Subcutaneous abdominal adipose tissue (tissue), 5 donors: Measurements from ENCODE around the gene SPATA16.
"Not testable (repeated sequence)": the region's sequence is repeated elsewhere in the genome, so short reads cannot be mapped to it uniquely, and the experiment has no call there.

Experiments used
- H3K27ac ChIP-seq: one replicate; pipeline ENCODE4 v1.7.0; 2013; ENCODE audit warnings: low read depth, mild to moderate bottlenecking, inconsistent platforms, low read length, moderate library complexity
- H3K27me3 ChIP-seq, 5 donors: one replicate each; pipeline ENCODE4 v1.7.0; 2013; ENCODE audit warnings: low read length in 5 of 5, inconsistent platforms in 1 of 5; ENCODE audit not compliant: control insufficient read depth in 5 of 5, insufficient read depth in 4 of 5
- H3K36me3 ChIP-seq, 5 donors: one replicate each; pipeline ENCODE4 v1.7.0; 2013; ENCODE audit warnings: low read length in 5 of 5; ENCODE audit not compliant: control insufficient read depth in 5 of 5, insufficient read depth in 5 of 5
- H3K4me1 ChIP-seq, 5 donors: one replicate each; pipeline ENCODE4 v1.7.0; 2013; ENCODE audit warnings: low read length in 5 of 5, mild to moderate bottlenecking in 3 of 5, moderate library complexity in 1 of 5; ENCODE audit not compliant: control insufficient read depth in 5 of 5, insufficient read depth in 5 of 5
- H3K4me3 ChIP-seq, 5 donors: one replicate each; pipeline ENCODE4 v1.7.0; 2013; ENCODE audit warnings: low read length in 5 of 5, low read depth in 1 of 5
- H3K9ac ChIP-seq, 5 donors: one replicate each; pipeline ENCODE4 v1.7.0; 2013; ENCODE audit warnings: low read length in 5 of 5, mild to moderate bottlenecking in 4 of 5, moderate library complexity in 3 of 5
- H3K9me3 ChIP-seq, 5 donors: one replicate each; pipeline ENCODE4 v1.7.0; 2013; ENCODE audit warnings: low read length in 5 of 5; ENCODE audit not compliant: control insufficient read depth in 5 of 5
- donor health status: healthy.
- donor health status: healthy.
- donor health status: healthy.
- donor health status: healthy.
- donor health status: healthy.

SPATA16 gene

GRCh38 chr3:172972717-172973116 is 168.3 kb downstream of the SPATA16 start:
- no peak overlapping the region for H3K9ac ChIP-seq
- H3K9me3 ChIP-seq: no peaks in the 10 kb centered on the region
- H3K27me3 ChIP-seq: no peaks in the 10 kb centered on the region
- H3K4me1 ChIP-seq: no peaks in the 10 kb centered on the region
- H3K4me3 ChIP-seq: no peak overlapping the region
- H3K36me3 ChIP-seq: no peaks in the 10 kb centered on the region
- no peak overlapping the region for H3K27ac ChIP-seq

DNA sequence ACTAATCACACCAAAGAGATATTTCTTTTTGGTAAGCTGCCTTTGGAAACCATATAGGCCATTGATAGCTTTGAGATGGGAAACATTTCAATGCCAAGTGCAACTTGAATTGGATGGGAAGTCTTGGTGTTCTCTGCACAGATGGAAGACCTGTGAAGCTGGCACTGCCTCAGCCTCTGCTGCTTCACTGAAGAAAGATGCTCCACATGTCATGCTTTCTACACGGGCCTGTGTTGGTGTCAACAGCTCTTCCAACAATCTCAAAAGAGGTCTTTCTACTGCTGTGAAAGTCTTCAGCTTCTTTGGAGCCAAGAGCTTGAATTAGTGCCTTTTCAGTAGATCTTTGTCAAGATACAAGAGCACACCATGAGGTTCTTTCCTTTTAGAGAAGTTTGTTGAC is 169.0 kb downstream of the SPATA16 start:
- no peaks in the 10 kb centered on the region for H3K27me3 ChIP-seq
- H3K27ac ChIP-seq: no peak overlapping the region
- no peaks in the 10 kb centered on the region for H3K36me3 ChIP-seq
- H3K4me1 ChIP-seq: no peaks in the 10 kb centered on the region
- H3K4me3 ChIP-seq: no peak overlapping the region
- H3K9ac ChIP-seq: no peak overlapping the region
- H3K9me3 ChIP-seq: no peaks in the 10 kb centered on the region

DNA sequence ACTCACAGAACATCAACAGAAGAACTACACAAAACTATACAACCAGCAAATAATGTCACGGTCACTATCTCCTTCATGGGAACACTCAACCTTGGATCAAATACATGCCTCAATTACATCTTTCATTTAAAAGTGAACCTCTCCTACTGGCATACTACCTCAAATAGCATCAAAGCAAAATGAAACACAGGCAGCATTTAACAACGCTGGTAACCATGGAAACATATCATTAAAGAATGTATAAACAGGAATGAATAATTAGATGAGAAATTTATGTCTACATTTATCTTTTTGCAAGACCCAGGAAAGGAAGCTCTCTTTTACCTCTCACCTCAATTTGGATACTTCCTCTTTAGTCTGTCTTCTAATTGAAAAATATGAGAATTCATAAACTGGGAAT is 172.4 kb downstream of the SPATA16 start:
- no peak overlapping the region for H3K4me3 ChIP-seq
- H3K27ac ChIP-seq: no peak overlapping the region
- H3K36me3 ChIP-seq: no peaks in the 10 kb centered on the region
- H3K27me3 ChIP-seq: no peaks in the 10 kb centered on the region
- H3K4me1 ChIP-seq: no peaks in the 10 kb centered on the region
- no peaks in the 10 kb centered on the region for H3K9me3 ChIP-seq
- no peak overlapping the region for H3K9ac ChIP-seq

- Histone ChIP-seq H3K9ac (no peak overlapping the region), H3K4me3 (no peak overlapping the region), H3K9me3 (no peaks in the 10 kb centered on the region), H3K4me1 (no peaks in the 10 kb centered on the region), H3K27me3 (no peaks in the 10 kb centered on the region), H3K36me3 (no peaks in the 10 kb centered on the region), H3K27ac (no peak overlapping the region)
Observed at GRCh38 chr3:172965256-172965655, 175.8 kb downstream of the SPATA16 start.

DNA sequence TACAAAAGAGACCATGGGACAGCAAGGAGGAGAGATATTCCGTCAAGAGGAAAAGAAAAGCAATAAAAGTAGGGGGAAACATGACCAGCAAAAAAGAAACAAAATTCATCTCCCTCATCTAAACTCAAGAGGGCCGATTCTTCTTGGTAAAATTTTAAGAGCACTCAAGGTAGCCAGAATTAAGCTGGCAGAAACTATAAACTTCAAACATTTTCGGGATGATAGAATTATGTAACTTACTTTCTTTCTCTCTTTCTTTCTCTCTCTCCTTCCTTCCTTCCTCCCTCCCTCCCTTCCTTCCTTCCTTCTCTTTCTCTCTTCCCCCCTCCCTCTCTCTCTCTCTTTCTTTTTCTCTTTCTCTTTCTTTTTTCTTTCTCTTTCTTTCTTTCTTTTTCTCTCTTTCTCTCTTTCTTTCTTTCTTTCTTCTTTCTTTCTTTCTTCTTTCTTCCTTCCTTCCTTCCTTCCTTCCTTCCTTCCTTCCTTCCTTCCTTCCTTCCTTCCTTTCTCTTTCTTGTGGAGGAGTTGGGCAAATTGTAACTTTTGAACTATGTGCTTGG is 180.3 kb downstream of the SPATA16 start:
- H3K27me3 ChIP-seq, H3K27ac ChIP-seq, H3K4me1 ChIP-seq, H3K4me3 ChIP-seq, H3K9me3 ChIP-seq, H3K9ac ChIP-seq, H3K36me3 ChIP-seq: not testable (repeated sequence)

GRCh38 chr3:172958565-172958964 is 182.5 kb downstream of the SPATA16 start:
- Histone ChIP-seq H3K36me3 (no peaks in the 10 kb centered on the region), H3K4me1 (no peaks in the 10 kb centered on the region), H3K27me3 (no peaks in the 10 kb centered on the region), H3K9me3 (no peaks in the 10 kb centered on the region), H3K4me3 (no peak overlapping the region), H3K27ac (no peak overlapping the region), H3K9ac (no peak overlapping the region)

GRCh38 chr3:172953571-172953970 is 187.5 kb downstream of the SPATA16 start:
- Histone ChIP-seq H3K27ac (no peak overlapping the region), H3K9ac (no peak overlapping the region), H3K27me3 (no peaks in the 10 kb centered on the region), H3K36me3 (no peaks in the 10 kb centered on the region), H3K9me3 (peaks cover 0 to under 1% (median 0%) of the 10 kb centered on the region in 5 donors), H3K4me3 (no peak overlapping the region), H3K4me1 (no peaks in the 10 kb centered on the region)

DNA sequence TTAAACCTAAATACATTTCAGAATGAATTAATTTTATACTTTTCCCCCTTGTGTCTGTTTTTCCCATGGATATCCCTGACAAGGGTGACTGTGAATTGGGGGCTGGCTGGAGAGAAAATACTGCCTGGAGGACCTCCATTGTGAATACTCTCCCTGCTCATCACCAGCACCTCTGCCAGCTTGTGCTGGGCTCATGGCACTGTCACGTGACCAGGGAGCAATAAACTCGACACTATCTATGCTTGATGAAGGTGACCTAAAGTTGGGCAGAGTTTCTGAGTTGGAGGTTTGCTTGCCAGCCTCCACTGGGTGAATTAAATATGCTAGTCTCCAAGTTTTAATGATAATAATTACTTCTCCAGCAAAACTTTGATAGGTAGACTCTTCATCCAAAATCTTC is 189.5 kb downstream of the SPATA16 start:
- Histone ChIP-seq H3K4me3 (no peak overlapping the region), H3K36me3 (no peaks in the 10 kb centered on the region), H3K27me3 (no peaks in the 10 kb centered on the region), H3K27ac (no peak overlapping the region), H3K9me3 (peaks cover 0 to 3% (median 0%) of the 10 kb centered on the region in 5 donors), H3K9ac (no peak overlapping the region), H3K4me1 (no peaks in the 10 kb centered on the region)

DNA sequence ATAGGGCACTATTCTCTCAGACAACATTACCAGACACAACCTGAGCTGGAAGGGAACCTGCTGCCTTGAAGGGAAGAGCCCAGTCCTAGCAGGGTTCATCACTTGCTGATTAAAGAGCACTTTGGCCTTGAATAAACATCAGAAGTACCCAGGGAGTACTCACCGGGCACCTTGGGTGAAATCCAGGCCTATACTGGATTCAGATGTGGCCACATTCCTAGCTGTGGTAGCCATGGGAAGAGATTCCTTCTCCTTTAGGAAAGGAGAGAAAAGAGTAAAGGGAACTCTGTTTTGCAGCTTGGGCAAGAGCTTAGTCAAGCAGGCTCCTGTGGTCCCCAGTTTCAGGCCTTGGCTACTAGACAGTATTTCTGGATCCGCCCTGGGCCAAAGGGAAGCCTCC is 195.0 kb downstream of the SPATA16 start:
- no peaks in the 10 kb centered on the region for H3K27me3 ChIP-seq
- no peak overlapping the region for H3K9ac ChIP-seq
- H3K4me3 ChIP-seq: no peak overlapping the region
- no peak overlapping the region for H3K27ac ChIP-seq
- peaks cover 0 to 3% (median 0%) of the 10 kb centered on the region in 5 donors for H3K9me3 ChIP-seq
- no peaks in the 10 kb centered on the region for H3K36me3 ChIP-seq
- no peaks in the 10 kb centered on the region for H3K4me1 ChIP-seq

GRCh38 chr3:172939651-172940293 is 201.3 kb downstream of the SPATA16 start:
- H3K36me3 ChIP-seq: no peaks in the 10 kb centered on the region
- H3K4me3 ChIP-seq: no peak overlapping the region
- H3K27me3 ChIP-seq: no peaks in the 10 kb centered on the region
- no peaks in the 10 kb centered on the region for H3K9me3 ChIP-seq
- no peak overlapping the region for H3K9ac ChIP-seq
- H3K4me1 ChIP-seq: peaks cover 0 to 5% (median 0%) of the 10 kb centered on the region in 5 donors
- H3K27ac ChIP-seq: no peak overlapping the region
